Psoas muscle (tissue), 8 donors: ENCODE measurements around the gene TBC1D5. TPM values are rescaled to one million over a fixed set of nuclear protein-coding genes. Genes with fewer than 3 reads are reported as not detected.

Source experiments
- ATAC-seq, 4 donors: fragments of 200-7000 bp; cut with Tn5 transposase; one replicate each; pipeline ENCODE4 v1.9.1; 2020; ENCODE audit warnings: moderate library complexity in 3 of 4, mild to moderate bottlenecking in 2 of 4
- DNase-seq, 2 donors: peaks; one replicate each; pipeline ENCODE4 v3.0.0-alpha.2; 2020
- H3K27ac ChIP-seq: fragments of 200-600 bp; one replicate; pipeline ENCODE4 v1.8.0; 2022
- H3K27me3 ChIP-seq, 3 donors: fragments of 200-600 bp in 1 of 3; one replicate each; pipeline versions ENCODE4 v1.6.1 to v1.8.0; 2013 to 2022; ENCODE audit warnings: low read length in 2 of 3, mild to moderate bottlenecking in 2 of 3, moderate library complexity in 1 of 3; ENCODE audit not compliant: insufficient read depth in 3 of 3
- H3K36me3 ChIP-seq, 2 donors: fragments of 200-600 bp in 1 of 2; one replicate each; pipeline versions ENCODE4 v1.6.1 to v1.8.0; 2013 to 2022; ENCODE audit warnings: low read depth in 1 of 2, mild to moderate bottlenecking in 1 of 2, moderate library complexity in 1 of 2; ENCODE audit not compliant: insufficient read depth in 1 of 2
- H3K4me1 ChIP-seq: fragments of 200-600 bp; one replicate; pipeline ENCODE4 v1.8.0; 2022
- H3K4me3 ChIP-seq: fragments of 200-600 bp; one replicate; pipeline ENCODE4 v1.8.0; 2022; ENCODE audit warnings: mild to moderate bottlenecking
- H3K9me3 ChIP-seq: fragments of 200-600 bp; one replicate; pipeline ENCODE4 v1.8.0; 2022
- WGBS, 3 donors: extraction: QIAGEN DNeasy Blood & Tissue Kit; methylation state at CpG; one replicate each; pipeline versions ENCODE4 v1.1.6 to v1.1.7; 2013; 5-methylcytosine and 5-hydroxymethylcytosine counted together
- intact Hi-C, 2 donors: fragments of 100-400 bp; cut with DNase I; formaldehyde crosslinking; loops; one replicate each; pipeline versions ENCODE4 v1.11.0 to v1.14.2; 2022
- polyA plus RNA-seq, 3 donors: library from polyadenylated mRNA; stranded (reverse); fragments of 200-250 nt; gene quantifications; one replicate each; pipeline ENCODE4 v1.2.3, GENCODE V29; 2013
- total RNA-seq, 4 donors: library from RNA; stranded (reverse); fragmentation: NEBNext Ultra II Directional in 2 of 4; extraction: Animal tissue kit (Norgen Biotek cat#: 25700) in 2 of 4; gene quantifications; one replicate each; pipeline versions ENCODE4 v1.2.1 to v1.2.4, GENCODE V29; 2021 to 2023
- TF ChIP-seq, protein P1 (sequence below): fragments of 200-600 bp; IDR thresholded peaks from one replicate; pipeline ENCODE4 v1.8.0; 2022; ENCODE audit warnings: antibody characterized with exemption
- donor health status: healthy with polysubstance abuse.
- donor health status: DM: no; HTN: no; CAD: no; lungs with moderate emphysema.
- donor health status: Bipolar disorder and iron deficiency.
- donor health status: healthy.
- donor health status: DM: yes; HTN: yes; CAD: no.
- donor health status: DM: no; HTN: no; CAD: no.
- donor health status: DM: no; HTN: no; CAD: no.
- donor health status: DM: yes; HTN: yes; CAD: no.

TBC1D5 gene
- total and polyA plus RNA-seq, 7 donors: 4.3 to 20.4 (median 13.3) TPM

DNA sequence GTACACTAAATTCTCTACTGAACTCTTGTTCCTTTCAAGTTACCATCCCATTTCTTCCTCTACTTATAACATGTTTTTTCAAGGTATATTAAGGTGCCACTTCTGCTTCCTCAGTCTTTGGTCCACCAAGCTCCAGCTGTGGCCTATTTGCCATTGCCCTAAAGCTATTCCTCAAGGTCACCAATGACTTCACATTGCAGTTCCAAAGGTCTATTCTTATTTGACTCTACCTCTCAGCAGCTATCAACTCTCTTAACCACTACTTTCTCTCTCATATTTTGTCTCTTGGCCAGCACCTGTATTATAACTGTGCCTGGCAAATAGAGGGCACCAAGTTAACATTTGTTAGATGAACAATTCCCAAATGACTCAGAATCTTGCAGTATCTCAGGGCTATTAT lies 503.0 kb downstream of the TBC1D5 start:
- ATAC-seq (no peak), DNase-seq (no peak)
- no peak overlapping the region for H3K4me3 ChIP-seq
- TF ChIP-seq, protein P1, sequence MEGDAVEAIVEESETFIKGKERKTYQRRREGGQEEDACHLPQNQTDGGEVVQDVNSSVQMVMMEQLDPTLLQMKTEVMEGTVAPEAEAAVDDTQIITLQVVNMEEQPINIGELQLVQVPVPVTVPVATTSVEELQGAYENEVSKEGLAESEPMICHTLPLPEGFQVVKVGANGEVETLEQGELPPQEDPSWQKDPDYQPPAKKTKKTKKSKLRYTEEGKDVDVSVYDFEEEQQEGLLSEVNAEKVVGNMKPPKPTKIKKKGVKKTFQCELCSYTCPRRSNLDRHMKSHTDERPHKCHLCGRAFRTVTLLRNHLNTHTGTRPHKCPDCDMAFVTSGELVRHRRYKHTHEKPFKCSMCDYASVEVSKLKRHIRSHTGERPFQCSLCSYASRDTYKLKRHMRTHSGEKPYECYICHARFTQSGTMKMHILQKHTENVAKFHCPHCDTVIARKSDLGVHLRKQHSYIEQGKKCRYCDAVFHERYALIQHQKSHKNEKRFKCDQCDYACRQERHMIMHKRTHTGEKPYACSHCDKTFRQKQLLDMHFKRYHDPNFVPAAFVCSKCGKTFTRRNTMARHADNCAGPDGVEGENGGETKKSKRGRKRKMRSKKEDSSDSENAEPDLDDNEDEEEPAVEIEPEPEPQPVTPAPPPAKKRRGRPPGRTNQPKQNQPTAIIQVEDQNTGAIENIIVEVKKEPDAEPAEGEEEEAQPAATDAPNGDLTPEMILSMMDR: no peak
- no peaks in the 10 kb centered on the region for H3K27me3 ChIP-seq
- H3K9me3 ChIP-seq: no peaks in the 10 kb centered on the region
- intact Hi-C loops: loop anchor here in 1 of 2 donors (10.0 kb wide), 1 partner anchor 195 kb away; no protein-coding TSS in a partner anchor
- no peaks in the 10 kb centered on the region for H3K36me3 ChIP-seq
- peaks cover 12% of the 10 kb centered on the region for H3K4me1 ChIP-seq
- H3K27ac ChIP-seq: no peak overlapping the region

DNA sequence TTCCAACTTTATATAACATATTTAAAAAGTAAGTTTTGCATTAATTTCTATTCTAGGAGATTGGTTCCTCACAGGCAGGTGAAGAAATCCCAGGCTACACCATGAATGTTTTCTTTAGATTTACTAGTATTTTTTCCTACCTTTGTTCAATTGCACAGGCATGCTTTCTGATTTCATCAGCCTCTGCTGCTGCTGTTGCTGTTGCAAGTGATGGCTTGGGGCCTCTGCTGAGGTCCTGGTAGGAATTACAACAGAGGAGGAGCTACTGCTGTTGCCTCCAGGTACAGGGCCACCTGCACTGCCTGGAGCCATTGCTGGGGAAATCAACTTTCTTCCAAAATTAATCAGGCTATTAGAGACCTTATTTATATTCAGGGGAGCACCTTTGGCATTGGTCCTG lies 504.4 kb downstream of the TBC1D5 start:
- no peak for DNase-seq
- intact Hi-C loops: loop anchor here in 1 of 2 donors (10.0 kb wide), 1 partner anchor 193 kb away; no protein-coding TSS in a partner anchor
- TF ChIP-seq, protein P1: no peak
- no peak for ATAC-seq
- Histone ChIP-seq H3K9me3 (no peaks in the 10 kb centered on the region), H3K4me3 (no peak overlapping the region), H3K27ac (no peak overlapping the region), H3K4me1 (peaks cover 19% of the 10 kb centered on the region), H3K27me3 (no peaks in the 10 kb centered on the region), H3K36me3 (no peaks in the 10 kb centered on the region)

DNA sequence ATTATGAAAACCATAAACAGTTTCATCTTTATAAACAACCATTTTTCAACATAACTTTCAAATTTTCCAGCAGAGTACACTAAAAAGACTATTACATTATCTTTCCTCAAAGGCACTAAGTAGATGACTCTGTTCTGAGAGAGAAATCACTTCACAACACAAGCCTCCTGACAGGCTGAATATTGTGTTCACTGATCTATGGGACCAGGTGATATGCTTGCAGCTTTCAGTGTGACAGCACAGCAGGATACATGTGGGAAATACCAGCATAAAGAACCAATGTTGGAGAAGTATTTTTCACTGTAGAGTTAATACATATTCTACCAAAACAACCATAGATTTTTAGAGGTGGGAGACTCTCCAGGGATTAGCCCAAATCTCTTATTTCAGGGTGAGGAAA lies 507.1 kb downstream of the TBC1D5 start:
- Histone ChIP-seq H3K4me1 (peaks cover 33% of the 10 kb centered on the region), H3K9me3 (no peaks in the 10 kb centered on the region), H3K27me3 (no peaks in the 10 kb centered on the region), H3K36me3 (no peaks in the 10 kb centered on the region), H3K4me3 (no peak overlapping the region), H3K27ac (peak overlapping the region; percentile 66)
- TF ChIP-seq, protein P1: no peak
- ATAC-seq (no peak), DNase-seq (no peak)
- intact Hi-C loops: loop anchor here in 1 of 2 donors (2.0 to 10.0 kb wide), 2 partner anchors 191 to 635 kb away; no protein-coding TSS in a partner anchor

DNA sequence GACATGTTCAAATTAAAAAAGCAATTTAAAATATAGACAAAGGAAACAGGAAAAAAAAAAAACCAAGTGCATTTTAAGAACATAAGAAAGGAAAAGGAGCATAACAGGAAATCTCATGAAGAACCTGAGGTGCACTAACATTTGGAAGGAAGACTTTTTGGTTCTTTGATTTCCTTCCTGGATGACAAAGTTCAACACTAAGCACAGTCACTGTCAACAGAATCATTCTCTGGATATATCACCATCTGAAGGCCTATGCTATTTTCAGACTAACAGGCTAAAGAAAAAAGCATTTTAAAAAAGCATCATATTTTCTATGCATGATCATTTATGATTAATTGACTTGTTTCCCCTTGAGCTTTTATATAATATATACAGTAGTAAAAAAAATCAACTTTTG lies 508.0 kb downstream of the TBC1D5 start:
- Histone ChIP-seq H3K9me3 (no peaks in the 10 kb centered on the region), H3K4me3 (no peak overlapping the region), H3K36me3 (no peaks in the 10 kb centered on the region), H3K27me3 (no peaks in the 10 kb centered on the region), H3K4me1 (peaks cover 33% of the 10 kb centered on the region), H3K27ac (peak overlapping the region; percentile 66)
- no peak for DNase-seq
- peak in 1 of 4 donors; percentile 57 for ATAC-seq
- TF ChIP-seq, protein P1: no peak
- intact Hi-C loops: loop anchor here (2.0 to 10.0 kb wide), 3 partner anchors 190 to 634 kb away; no protein-coding TSS in a partner anchor

DNA sequence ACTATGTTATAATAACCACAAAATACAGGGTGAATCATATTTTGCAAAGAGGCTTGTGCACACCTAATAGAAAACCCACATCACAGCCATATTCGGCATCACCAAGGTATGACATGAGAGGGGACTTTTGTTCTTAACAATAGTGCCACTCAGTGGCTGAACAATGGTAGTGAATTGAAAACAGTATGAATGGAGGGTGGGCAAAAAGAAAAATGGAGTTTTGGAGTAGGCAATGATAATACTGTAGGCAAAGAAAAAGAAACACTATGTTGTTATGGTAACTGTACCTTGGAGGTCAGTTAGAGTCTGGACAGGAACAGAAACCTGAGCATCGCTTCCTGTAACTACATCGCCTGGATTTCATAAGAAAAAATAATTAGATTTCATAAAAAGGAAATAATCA lies 509.0 kb downstream of the TBC1D5 start:
- intact Hi-C loops: loop anchor here (5.0 to 10.0 kb wide), 2 partner anchors 189 to 631 kb away; no protein-coding TSS in a partner anchor
- 41 to 59% (median 53%) methylated on average over 3 of the region's 3 CpGs for WGBS, 3 donors
- Histone ChIP-seq H3K36me3 (no peaks in the 10 kb centered on the region), H3K4me3 (no peak overlapping the region), H3K9me3 (no peaks in the 10 kb centered on the region), H3K27ac (peak overlapping the region; percentile 66), H3K4me1 (peaks cover 33% of the 10 kb centered on the region), H3K27me3 (no peaks in the 10 kb centered on the region)
- DNase-seq (no peak), ATAC-seq (peak; percentile 89 to 96 (median 94))
- TF ChIP-seq, protein P1: peak; percentile 82
